Activated naive CD8-positive, alpha-beta T cell treated with anti-CD3 and anti-CD28 coated beads, Interleukin-2, amount 50 U/mL, for 16 hours (primary cell): Measurements from ENCODE around the gene PRR15L.

Experiments used
- DNase-seq: peaks from one replicate; pipeline ENCODE4 v3.0.0-alpha.2; 2020; ENCODE audit warnings: low read depth, low spot score

Gene PRR15L

DNA sequence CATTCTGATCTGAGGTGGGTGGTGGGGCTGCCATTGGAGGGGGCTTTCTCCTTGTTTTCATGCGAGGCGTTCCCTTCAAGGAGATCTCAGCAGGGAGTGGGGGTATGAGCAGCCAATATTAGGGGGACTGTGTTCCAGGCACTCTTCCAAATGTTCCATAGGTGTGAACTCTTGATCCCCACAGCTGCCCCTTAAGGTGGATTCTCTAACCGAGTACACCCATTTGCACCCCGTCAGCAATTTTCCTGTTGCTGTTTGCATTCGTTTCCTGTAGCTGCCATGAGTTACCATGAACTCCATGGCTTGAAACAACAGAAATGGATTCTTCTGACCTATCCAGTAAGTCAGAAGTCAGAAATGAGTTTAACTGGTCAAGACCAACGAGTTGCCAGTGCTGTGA is 3.7 kb upstream of the PRR15L start:
- no peak for DNase-seq

DNA sequence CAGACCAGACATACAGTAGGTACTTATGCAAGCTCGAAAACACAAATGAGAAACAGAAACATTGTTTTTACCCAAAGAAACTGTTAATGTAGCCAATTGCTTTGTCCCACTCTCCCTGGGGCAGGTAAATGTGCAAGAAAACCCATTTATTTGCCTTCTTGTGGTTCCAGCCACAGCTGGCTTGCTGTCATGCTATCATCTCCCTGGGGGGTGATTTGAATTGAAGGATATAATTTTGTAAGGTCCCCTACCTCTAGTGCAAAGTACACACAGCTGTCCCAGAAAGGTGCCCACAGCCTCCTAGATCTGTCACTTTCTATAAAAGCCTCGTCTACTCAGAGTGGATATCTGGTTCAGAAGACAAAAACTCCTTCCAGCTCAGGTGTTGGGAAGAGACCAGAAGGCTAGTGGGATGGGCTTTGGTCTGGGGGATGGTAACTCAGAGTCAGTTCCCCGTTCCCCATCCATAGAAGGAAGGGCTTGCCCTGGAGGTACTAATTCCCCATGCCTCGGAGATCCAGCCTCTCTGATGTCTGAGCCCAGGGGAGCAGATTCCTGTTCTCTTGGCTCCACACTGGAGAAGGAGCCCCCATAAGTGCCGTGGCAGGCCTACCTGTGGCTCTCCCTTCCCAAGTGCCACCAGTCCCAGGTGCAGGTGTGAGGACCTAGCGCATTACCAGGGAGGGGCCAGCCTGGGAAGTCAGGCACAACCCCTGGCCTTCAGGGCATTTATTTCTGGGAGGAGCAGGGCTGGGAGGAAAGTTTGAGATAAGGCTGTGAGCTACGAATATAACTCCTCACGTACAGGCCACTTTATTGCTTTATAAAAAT is 2.4 kb upstream of the PRR15L start:
- DNase-seq = no peak

DNA sequence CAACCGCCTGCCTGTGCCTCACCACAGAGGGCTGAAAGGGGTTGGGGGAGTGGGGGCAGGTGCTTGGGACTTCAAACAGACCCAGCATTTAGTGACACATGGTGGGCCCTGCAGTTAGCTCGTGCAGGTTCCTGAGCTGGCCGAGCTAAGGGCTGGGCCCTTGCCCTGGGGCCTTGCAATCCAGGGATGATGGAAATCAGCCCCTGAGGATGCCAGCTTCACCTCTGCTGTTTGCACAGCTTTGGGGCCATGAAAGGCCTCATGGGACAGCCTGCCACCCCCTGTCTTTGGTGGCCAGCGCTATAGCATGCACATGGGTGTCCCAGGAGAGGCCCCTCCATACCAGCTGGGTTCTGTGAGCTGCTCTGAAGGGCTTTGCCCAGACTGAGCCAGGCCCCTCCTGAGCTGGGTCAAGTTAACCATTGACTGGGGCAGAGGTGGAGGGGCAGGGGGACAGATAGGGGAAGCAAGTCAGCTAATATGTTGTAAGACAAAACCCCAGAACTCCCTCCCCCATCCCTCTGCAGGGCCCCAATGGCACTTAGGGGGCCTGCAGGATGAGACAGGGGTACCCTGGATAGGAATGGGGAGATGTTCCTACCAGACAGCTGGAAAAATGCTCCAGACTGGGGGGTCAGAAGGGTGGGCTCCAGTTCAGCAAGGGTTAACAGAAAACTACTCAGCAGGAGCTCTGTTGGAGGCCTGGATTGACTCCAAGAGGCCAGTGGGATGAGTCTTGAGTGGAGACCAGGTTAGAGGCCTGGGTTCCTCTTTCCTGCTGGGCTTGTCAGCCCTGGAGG is 692 bp downstream of the PRR15L start:
- no peak for DNase-seq

DNA sequence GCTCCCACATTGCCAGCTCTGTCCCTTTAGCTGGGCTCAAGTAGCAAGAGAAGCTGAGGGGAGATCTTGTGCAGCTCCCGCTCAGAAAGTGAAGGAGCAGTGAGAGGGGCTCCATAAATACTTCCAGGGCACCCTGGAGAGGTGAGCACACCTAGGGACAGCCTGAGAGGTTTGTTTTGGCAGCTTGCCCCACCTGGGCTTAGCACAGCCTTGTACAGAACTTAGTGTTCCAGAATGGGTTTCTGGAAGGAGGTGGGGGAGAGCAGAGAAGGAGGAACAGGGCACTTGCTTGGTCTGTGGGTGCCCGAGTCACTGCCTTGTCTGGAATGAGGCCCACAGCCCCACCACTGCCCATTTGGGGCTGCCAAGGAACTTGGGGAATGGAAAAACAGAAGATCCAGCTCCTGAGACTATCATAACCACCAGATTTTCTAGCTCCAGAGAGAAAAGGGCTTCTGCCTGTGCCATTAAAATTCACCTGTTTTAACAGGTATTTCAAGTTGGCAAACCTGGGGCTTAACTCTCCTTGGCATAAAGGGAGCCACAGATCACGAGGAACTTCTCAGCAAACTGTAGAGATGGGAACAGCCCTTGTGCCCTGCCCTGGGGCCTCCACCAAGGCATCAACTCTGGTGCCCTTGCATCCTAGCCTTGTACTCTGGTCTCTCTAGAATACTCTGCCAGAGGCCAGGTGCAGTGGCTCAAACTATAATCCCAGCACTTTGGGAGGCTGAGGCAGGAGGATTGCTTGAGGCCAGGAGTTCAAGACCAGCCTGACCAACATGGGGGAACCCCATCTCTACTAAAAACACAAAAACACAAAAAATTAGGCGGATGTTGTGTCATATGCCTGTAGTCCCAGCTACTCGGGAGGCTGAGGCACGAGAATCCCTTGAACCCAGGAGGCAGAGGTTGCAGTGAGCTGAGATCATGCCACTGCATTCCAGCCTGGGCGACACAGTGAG is 1.9 kb downstream of the PRR15L start:
- no peak for DNase-seq

DNA sequence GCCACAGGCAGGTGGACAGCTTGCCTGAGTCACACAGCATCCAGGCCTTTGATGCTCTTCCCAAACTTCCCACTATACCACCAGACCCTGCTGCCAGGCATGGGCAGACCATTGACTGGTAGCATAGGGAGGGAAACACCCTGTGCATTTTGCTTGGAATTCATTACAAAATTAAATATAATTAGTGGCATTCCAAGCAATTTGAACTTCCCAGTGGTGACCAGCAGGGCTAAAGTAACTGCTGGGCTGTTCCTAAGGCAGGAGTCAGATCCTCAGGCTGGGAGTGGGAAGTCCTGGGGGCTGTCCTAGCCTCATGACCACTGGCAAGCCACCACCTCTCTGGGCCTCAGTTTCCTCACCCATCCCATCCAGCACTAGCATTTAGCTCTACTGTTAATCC is 3.8 kb downstream of the PRR15L start:
- no peak for DNase-seq

DNA sequence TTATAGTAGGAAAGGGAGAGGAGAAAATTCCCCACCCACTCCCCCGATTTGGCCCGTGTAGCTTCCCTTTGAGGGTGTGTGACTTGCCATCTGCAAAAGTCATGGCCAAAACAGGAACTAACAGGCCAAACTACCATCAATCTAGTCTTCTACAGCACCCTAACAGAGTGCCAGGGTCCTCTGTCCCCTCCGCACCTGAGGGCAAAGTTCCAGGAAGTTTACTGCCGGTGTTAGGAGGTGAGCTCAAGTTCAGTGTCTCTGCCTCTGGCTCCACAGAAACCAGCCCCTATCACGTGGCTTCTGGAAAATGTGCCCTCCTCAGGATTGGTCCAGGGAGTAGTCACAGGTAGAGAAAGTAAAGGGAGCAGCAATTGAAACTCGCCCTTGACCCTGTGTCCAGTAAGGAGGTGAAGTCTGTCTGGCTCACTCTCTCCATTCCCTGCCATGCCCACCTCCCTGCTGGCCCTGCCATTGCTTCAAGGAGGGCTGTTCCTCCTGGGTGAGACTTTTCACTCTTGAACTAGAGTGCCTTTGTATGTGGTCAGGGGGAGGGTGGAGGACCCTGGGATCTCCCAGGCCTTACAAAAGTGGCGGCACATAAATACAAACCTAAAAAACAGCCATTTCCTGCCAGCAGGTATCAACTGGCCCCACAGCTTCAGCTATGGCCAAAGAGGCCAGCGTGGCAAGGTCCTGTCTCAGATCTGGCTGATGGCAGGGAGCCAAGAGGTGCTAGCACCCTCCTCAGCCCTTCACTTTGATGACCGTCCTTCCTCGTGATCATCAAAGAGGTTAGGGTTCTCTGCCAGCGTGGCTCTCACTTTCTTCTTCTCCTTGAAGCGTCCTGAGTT is 5.3 kb downstream of the PRR15L start:
- DNase-seq = no peak

DNA sequence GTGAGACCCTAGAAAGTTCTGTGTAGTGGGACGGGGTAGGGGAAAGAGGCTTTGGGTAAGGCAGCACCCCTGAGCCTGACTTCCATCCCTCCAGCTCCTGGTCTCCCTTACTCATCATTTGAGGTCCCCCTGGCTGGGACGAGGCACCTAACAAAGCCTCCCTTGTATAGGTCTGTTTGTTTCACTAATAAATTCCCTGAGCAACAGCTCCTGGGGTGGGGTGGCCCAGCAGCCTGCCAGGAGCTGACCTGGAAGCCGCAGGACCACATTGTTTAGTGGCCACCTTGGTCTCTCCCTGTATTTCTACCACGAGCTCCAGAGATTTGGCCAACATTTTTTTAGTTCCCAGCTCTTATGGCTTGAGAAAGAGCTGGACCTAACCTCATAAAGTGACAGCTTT is 7.2 kb downstream of the PRR15L start:
- DNase-seq = no peak

DNA sequence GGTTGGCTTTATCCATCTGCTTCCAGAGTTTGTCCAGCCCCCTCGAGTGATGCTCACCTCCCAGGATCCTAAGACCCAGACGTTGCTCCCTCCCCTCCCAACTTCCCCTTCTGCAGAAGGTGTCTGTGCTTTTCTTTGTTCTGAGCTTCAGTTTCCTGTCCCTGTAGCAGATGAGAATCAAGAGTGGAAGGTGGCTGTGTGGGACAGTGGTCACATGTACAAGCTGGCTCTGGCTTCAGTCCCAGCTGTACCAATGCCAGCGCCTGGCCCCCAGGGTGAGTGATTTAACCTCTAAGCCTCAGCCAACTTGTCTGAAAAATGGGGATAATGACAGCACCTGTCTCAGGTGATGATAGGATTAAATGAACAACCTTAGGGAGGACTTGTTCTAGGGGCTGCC is 7.7 kb downstream of the PRR15L start:
- DNase-seq = no peak

DNA sequence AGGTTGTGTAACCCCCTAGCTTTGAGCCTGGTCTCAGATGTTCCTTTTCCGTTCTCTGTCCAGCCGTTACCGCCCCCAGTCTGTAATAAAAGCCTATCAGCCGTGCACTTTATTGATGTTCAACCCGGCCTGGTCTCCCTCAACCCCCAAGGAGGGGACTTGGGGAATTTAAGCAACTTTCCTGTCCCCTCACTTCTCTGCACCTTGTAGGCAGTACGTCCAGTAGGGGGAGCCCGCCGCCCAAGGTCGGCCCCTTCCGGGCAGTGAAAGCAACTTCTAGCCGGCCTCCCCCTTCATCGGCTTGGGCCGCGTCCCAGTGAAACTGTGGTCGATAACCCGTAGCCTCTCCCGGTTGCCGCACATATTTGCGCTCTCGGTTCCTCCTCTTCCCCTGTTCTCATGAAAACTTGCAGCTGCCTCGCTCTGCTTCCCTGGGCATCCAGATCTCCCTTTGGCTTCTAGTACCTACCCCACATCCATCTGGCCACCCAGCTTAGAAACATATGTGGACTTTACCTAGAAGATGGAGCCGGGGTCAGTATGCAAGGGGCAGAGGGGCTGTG is 8.4 kb downstream of the PRR15L start:
- DNase-seq = peak; percentile 68

DNA sequence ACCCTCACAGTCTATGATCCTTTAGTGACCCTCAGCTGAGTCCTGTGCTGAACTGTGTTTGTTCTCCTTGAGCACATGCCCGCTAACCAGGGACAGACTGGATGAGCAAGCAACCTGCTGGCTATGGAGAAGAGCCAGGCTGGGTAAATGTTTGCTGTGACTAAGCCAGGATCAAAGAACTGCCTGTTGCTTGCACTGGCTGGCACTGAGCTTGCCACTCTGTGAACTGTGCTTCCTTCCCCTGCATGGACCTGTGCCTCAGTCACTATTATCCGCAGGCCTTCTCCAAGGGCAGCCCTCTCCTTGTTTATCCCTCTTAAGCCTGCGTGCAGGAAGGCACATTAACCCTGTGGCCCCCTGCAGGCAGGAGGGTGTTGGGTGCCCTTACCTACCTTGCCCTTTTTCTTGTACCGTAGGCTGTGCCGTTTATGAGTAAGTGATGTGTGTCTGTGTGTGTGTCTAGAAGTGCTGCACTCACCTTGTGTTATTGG is 8.9 kb downstream of the PRR15L start:
- DNase-seq = no peak

DNA sequence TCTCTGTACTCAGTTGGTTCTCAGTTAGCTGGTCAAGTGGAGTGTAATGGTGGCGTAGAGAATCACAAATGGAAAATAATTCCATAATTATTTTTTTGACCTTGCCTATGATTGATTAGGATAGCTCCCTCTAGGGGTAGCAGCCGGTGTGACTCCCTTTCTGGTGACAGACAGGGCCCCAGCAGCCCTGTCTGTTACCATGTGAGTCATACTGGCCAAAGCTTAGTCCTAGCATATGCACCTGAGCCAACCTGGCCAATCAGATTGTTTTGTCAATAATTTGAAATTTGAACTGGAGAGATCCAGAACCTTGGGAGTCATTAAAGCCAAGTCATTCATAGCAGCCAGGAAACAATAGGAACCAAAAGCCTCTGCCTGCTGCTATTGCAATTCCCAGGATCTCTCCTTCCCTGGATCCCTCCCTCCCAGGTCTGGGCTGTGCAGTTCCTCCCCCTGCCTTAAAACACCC is 10.7 kb downstream of the PRR15L start:
- DNase-seq = peak; percentile 34

DNA sequence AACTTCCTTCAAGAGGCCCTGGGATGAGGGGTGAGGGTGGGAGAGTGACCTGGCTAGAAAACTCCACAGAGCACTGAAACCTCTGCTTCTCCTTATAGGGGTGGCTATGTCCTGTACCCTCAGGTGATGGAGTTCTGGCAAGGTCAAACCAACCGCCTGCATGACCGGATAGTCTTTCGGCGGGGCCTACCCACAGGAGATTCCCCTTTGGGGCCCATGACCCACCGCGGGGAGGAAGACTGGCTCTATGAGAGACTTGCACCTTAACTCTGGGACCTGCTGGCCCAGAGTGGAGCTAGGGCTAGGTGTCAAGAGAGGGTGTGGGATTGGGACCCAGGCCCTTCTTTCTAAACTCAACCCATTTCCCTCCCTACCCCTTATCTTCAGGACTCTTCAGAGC is 11.2 kb downstream of the PRR15L start:
- no peak for DNase-seq

DNA sequence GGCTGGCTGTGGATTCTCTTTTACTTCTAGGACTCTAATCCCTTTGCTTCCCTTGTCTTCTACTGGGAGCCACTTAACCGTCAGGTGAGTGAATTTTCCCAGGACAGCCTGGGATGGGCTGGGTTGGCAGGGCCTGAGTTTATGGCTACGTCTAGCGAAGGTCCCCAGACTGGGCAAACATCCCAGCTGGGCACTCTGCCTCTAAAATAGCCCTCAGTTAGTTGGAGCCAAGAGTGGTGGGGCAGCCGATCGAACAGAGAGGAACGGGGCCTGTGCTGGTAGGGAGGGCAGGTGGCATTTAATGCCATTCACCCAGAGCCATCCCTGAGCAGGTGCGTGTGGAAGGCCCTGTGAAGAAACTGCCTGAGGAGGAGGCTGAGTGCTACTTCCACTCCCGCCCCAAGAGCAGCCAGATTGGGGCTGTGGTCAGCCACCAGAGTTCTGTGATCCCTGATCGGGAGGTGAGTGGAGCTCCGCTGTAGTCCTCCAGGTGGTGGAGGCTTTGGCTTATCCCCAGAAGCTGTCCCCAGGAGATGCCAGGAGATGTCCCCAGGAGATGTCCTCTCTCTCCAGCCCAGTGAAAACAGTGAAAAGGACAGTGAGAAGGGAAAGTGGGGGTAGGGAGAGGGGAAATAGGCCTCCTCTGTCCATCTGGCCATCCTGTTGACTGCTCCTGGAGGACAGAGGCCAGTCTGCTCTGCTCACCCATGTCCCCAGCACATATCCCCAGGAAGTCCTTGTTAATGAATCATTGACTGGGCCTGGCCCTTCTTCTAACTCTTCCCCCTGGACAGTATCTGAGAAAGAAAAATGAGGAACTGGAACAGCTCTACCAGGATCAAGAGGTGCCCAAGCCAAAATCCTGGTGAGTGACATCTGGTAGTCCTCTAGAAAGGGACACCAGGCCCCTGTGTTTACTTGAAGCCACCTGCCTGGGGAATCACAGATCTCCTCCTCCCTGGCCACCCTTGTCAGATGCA is 11.9 kb downstream of the PRR15L start:
- DNase-seq = no peak

DNA sequence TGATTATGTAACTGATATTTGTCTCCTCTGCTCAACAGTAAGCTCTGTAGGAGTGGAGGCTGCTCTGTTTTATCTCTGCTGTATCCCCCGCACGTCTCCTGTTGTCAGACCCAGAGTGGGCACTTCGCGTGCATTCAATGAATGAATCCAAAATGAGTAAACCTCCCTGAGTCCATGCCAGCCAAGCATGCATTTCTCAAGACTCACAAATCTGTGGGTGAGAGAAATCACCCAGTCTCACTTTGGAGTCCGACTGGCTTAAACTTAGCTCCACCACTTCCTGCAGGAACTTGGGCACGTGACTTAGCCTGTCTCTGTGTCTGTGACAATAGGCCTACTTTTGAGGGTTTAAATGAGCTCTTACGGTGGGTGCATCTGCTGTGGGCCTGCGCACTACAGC is 12.6 kb downstream of the PRR15L start:
- DNase-seq = no peak

DNA sequence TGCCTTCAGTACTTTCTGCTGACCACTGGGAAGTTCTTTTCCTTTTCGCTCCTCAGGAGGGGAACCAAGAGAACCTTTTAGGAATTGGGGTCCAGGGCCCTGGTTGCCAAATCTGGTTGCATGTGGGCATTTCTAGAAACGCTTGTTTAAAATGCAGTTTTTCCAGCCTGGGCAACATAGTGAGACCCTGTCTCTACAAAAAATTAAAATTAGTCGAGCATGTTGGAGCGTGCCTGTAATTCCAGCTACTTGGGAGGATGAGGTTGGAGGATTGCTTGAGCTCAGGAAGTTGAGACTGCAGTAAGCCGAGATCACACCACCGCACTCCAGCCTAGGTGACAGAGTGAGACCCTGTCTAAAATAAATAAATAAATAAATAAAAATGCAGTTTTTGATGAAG is 15.1 kb downstream of the PRR15L start:
- no peak for DNase-seq

DNA sequence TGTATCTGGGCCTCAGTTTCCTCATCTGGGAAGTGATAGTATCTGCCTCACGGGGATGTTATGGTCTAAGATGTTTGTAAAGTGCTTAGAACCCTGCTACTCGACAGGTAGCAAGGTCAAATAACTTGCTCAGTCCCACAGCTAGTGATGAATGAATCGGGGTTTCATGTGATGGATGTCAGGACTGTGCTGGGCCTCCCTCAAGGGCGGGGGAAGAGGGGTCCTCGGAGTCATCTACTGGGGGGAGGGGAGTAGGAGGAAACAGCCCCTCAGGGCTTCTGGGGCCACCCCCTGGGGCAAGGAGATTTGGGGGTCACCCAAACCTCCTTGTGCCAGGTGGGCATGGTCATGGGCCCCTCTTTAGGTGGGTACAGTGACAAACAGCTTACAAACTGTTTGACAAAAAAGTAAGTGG is 15.6 kb downstream of the PRR15L start:
- DNase-seq = no peak

DNA sequence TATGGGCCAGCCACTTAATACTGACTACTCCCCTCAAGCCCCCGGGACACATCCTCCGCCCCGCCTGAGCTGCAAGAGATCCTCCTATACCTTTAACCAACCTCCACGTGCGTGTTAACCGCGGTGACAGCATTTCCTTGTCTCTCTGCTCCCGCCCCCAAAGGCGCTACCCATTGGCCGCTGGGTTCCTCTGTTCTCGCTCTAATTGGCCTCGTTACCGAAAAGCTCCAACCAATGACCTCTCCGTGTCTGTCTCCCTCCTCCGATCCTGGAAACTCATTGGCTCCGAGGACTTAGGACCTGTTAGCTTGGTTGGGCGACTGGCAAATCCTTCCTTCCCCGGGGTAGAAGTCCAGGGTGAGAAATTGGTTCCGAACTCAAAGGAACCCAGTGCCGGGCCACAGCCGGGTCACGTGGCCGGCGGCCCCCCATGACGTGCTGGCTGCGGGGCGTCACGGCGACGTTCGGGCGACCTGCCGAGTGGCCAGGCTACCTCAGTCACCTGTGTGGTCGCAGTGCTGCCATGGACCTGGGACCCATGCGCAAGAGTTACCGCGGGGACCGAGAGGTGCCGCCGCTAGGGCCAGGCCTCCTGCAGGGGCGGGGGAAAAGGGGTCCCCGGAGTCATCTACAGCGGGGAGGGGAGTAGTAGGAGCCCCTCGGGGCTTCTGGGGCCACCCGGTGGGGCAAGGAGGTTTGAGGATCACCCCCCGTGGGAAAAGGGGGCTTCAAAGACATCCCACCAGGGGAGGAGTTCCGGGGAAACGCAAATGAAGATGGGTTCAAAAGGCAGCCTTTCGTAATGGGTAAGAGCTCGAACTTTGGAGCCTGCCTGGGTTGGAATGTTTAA is 16.2 kb downstream of the PRR15L start, which contains the start of gene PNPO:
PNPO (plus strand) TSS at position 326 of the 850 bp plus-strand sequence; CDS start at position 431, 105 bp downstream.
- peak; percentile 88 for DNase-seq

DNA sequence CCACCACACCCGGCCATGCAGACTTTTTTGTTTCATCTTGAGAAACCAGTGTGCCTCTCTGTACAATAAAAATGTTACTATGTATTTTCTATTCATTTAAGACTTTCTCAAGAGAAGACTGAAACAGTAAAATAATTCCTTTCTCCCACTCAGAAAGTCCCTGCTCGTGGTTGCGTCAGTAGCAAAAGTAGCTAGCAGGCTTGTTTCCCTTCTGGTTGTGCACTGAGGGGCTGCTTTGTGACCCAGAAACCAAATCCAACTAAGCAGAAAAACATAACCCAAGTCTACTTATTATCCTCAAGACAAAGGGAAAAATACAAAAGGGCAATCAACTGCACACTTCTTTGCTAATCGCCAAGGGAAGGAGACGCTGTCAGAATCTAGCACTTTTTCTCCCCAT is 19.7 kb downstream of the PRR15L start:
- no peak for DNase-seq
